ENCODE data around the gene CSNK1A1L. TPM values are rescaled to one million over a fixed set of nuclear protein-coding genes. Genes with fewer than 3 reads are reported as not detected.
A peak's percentile ranks its signal among the peaks of the same experiment; 100 is the strongest.

CSNK1A1L gene
- total RNA-seq, 1 donor from 2014 or later, result not detected

- no peak overlapping the region for H3K4me3 Mint-ChIP-seq (ENCODE audit: unreplicated experiment)
- no peak for TF ChIP-seq CTCF (IDR thresholded peaks at IDR 0.05; ENCODE audit: partially characterized antibody, unreplicated experiment)
- H3K9me3 Mint-ChIP-seq (ENCODE audit: unreplicated experiment), result no peaks in the 10 kb centered on the region
- no peaks in the 10 kb centered on the region for H3K27me3 Mint-ChIP-seq (ENCODE audit: unreplicated experiment)
- DNase-seq, result no peak
- no peaks in the 10 kb centered on the region for H3K36me3 Mint-ChIP-seq (ENCODE audit: unreplicated experiment)
- no peak overlapping the region for H3K27ac Mint-ChIP-seq (ENCODE audit: unreplicated experiment)
- peaks cover 5% of the 10 kb centered on the region for H3K4me1 Mint-ChIP-seq (ENCODE audit: low read depth, unreplicated experiment)
Observed at GRCh38 chr13:37113534-37113933, 8.1 kb upstream of the CSNK1A1L start.

DNA sequence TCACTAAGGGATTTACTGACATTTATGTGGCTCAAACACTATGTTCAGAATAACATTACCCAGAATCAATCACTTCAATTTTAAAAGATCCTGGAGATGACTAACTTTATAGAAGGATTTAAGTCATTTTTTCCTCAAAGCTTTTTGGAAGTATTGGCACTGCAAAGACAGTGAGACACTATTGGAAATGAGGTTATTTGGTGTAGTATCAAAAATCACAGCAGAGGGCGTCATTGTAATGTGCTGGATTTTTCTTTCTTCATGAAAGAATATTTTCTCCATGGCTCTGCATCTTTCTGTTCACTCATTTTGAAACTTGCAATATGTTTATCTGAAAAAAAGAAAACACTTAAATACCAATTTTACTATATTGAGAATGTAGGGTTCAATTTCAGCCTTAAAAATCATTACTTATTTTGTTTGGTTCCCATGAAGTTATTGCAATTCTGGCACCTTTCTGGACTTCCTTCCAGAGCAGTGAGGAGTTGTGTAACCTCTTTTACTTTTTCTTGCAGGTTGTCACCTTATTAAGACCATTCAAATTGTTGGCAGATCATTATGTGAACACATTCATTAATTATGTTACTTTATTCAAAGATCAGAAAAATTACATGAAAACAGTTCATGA is 3.7 kb upstream of the CSNK1A1L start:
- no peak for DNase-seq
- Mint-ChIP-seq H3K27ac (ENCODE audit: unreplicated experiment) (no peak overlapping the region), H3K9me3 (ENCODE audit: unreplicated experiment) (no peaks in the 10 kb centered on the region), H3K36me3 (ENCODE audit: unreplicated experiment) (no peaks in the 10 kb centered on the region), H3K4me3 (ENCODE audit: unreplicated experiment) (no peak overlapping the region), H3K4me1 (ENCODE audit: low read depth, unreplicated experiment) (peaks cover 3% of the 10 kb centered on the region), H3K27me3 (ENCODE audit: unreplicated experiment) (no peaks in the 10 kb centered on the region)
- peak; percentile 68 for TF ChIP-seq CTCF (IDR thresholded peaks at IDR 0.05; ENCODE audit: partially characterized antibody, unreplicated experiment)

GRCh38 chr13:37107868-37108267 is 2.4 kb upstream of the CSNK1A1L start:
- no peak for TF ChIP-seq CTCF (IDR thresholded peaks at IDR 0.05; ENCODE audit: partially characterized antibody, unreplicated experiment)
- no peaks in the 10 kb centered on the region for H3K36me3 Mint-ChIP-seq (ENCODE audit: unreplicated experiment)
- peaks cover 3% of the 10 kb centered on the region for H3K4me1 Mint-ChIP-seq (ENCODE audit: low read depth, unreplicated experiment)

DNA sequence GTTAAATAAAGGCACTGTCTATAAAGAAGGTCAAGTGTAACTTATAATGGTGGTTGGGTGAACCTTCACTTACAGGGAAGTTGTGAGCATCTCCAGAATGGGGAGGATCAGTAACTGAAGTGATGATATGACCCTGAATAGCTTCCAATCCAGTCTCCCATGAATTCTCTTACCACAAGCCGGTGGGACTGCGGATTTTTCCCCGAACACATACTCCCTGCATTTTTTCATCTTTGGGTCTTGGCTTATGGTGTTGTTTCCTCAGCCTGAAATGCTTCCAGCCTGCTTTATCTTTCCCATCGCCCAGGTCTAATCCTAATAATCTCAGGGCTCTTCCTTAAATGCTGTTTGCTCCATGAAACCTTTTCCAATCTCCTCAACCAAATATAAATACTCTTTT is 2.0 kb upstream of the CSNK1A1L start:
- Mint-ChIP-seq H3K27me3 (ENCODE audit: unreplicated experiment) (no peaks in the 10 kb centered on the region), H3K9me3 (ENCODE audit: unreplicated experiment) (no peaks in the 10 kb centered on the region), H3K27ac (ENCODE audit: unreplicated experiment) (no peak overlapping the region), H3K4me1 (ENCODE audit: low read depth, unreplicated experiment) (peaks cover 3% of the 10 kb centered on the region), H3K4me3 (ENCODE audit: unreplicated experiment) (no peak overlapping the region), H3K36me3 (ENCODE audit: unreplicated experiment) (no peaks in the 10 kb centered on the region)
- TF ChIP-seq CTCF (IDR thresholded peaks at IDR 0.05; ENCODE audit: partially characterized antibody, unreplicated experiment), result no peak
- DNase-seq, result no peak

More at GRCh38 chr13:37107868-37108267, 2.4 kb upstream of the CSNK1A1L start:
- Mint-ChIP-seq H3K27me3 (ENCODE audit: unreplicated experiment) (no peaks in the 10 kb centered on the region), H3K27ac (ENCODE audit: unreplicated experiment) (no peak overlapping the region), H3K9me3 (ENCODE audit: unreplicated experiment) (no peaks in the 10 kb centered on the region), H3K4me3 (ENCODE audit: unreplicated experiment) (no peak overlapping the region)
- no peak for DNase-seq

- H3K27ac Mint-ChIP-seq (ENCODE audit: unreplicated experiment), result no peak overlapping the region
- peaks cover 3% of the 10 kb centered on the region for H3K4me1 Mint-ChIP-seq (ENCODE audit: low read depth, unreplicated experiment)
Observed at GRCh38 chr13:37106642-37107041, 1.2 kb upstream of the CSNK1A1L start.

More at GRCh38 chr13:37106642-37107041, 1.2 kb upstream of the CSNK1A1L start:
- no peak for DNase-seq
- no peaks in the 10 kb centered on the region for H3K27me3 Mint-ChIP-seq (ENCODE audit: unreplicated experiment)
- H3K9me3 Mint-ChIP-seq (ENCODE audit: unreplicated experiment), result no peaks in the 10 kb centered on the region
- H3K36me3 Mint-ChIP-seq (ENCODE audit: unreplicated experiment), result no peaks in the 10 kb centered on the region
- H3K4me3 Mint-ChIP-seq (ENCODE audit: unreplicated experiment), result no peak overlapping the region
- TF ChIP-seq CTCF (IDR thresholded peaks at IDR 0.05; ENCODE audit: partially characterized antibody, unreplicated experiment), result no peak

Data from glutamatergic neuron (in vitro differentiated cells).